SK-N-SH treated with all-trans-retinoic acid at 6 μM for 48 hours (cell line): ENCODE measurements around the gene EOGT.
A peak's percentile ranks its signal among the peaks of the same experiment; 100 is the strongest.

Source experiments
- ATAC-seq: fragments of 200-7000 bp; cut with Tn5 transposase; 3 replicates; pipeline ENCODE4 v1.9.1; 2020; ENCODE audit warnings: mild to moderate bottlenecking, moderate library complexity
- ARNTL ChIP-seq: fragments of 450-650 bp; formaldehyde crosslinking; IDR thresholded peaks from 2 replicates; pipeline ENCODE4 v1.5.0; 2020; ENCODE audit warnings: low read depth, mild to moderate bottlenecking, moderate library complexity, borderline replicate concordance
- BACH2 ChIP-seq: fragments of 250-450 bp; sonication (Bioruptor Pico); IDR thresholded peaks from 2 replicates; pipeline ENCODE4 v1.9.0; 2021; ENCODE audit warnings: mild to moderate bottlenecking, borderline replicate concordance
- CSDC2 ChIP-seq: fragments of 250-450 bp; sonication (Bioruptor Pico); IDR thresholded peaks from 2 replicates; pipeline ENCODE4 v1.5.0; 2020; ENCODE audit warnings: mild to moderate bottlenecking, moderate library complexity
- GLIS3 ChIP-seq: fragments of 250-450 bp; sonication (Bioruptor Pico); IDR thresholded peaks from 2 replicates; pipeline ENCODE4 v1.5.0; 2020; ENCODE audit warnings: mild to moderate bottlenecking, moderate library complexity
- ISL1 ChIP-seq: fragments of 250-450 bp; sonication (Bioruptor Pico); IDR thresholded peaks from 2 replicates; pipeline ENCODE4 v2.1.2; 2022; ENCODE audit warnings: mild to moderate bottlenecking, moderate library complexity
- OSR1 ChIP-seq: fragments of 250-450 bp; sonication (Bioruptor Pico); IDR thresholded peaks from 2 replicates; pipeline ENCODE4 v1.8.0; 2022; ENCODE audit warnings: moderate library complexity, mild to moderate bottlenecking, inconsistent platforms
- PPARA ChIP-seq: fragments of 250-450 bp; sonication (Bioruptor Pico); IDR thresholded peaks from 2 replicates; pipeline ENCODE4 v1.5.0; 2020; ENCODE audit warnings: mild to moderate bottlenecking, borderline replicate concordance
- RARB ChIP-seq: fragments of 250-450 bp; sonication (Bioruptor Pico); IDR thresholded peaks from 2 replicates; pipeline ENCODE4 v1.8.0; 2021; ENCODE audit warnings: mild to moderate bottlenecking, moderate library complexity
- SNAI2 ChIP-seq: fragments of 250-450 bp; sonication (Bioruptor Pico); IDR thresholded peaks from 2 replicates; pipeline ENCODE4 v1.5.0; 2020; ENCODE audit warnings: mild to moderate bottlenecking, moderate library complexity
- TCF4 ChIP-seq: fragments of 250-450 bp; sonication (Bioruptor Pico); IDR thresholded peaks from 2 replicates; pipeline ENCODE4 v1.8.0; 2021; ENCODE audit warnings: mild to moderate bottlenecking, moderate library complexity, borderline replicate concordance
- TOX ChIP-seq: fragments of 250-450 bp; sonication (Bioruptor Pico); IDR thresholded peaks from 2 replicates; pipeline ENCODE4 v1.8.0; 2021; ENCODE audit warnings: mild to moderate bottlenecking, moderate library complexity, borderline replicate concordance
- ZC3H10 ChIP-seq: fragments of 250-450 bp; sonication (Bioruptor Pico); IDR thresholded peaks from 2 replicates; pipeline ENCODE4 v1.5.1; 2021; ENCODE audit warnings: mild to moderate bottlenecking, moderate library complexity
- ZFP3 ChIP-seq: fragments of 250-450 bp; sonication (Bioruptor Pico); IDR thresholded peaks from 2 replicates; pipeline ENCODE4 v1.5.0; 2020; ENCODE audit warnings: mild to moderate bottlenecking, moderate library complexity
- ZFP30 ChIP-seq: fragments of 450-650 bp; formaldehyde crosslinking; IDR thresholded peaks from 2 replicates; pipeline ENCODE4 v1.5.0; 2022; ENCODE audit warnings: mild to moderate bottlenecking, moderate library complexity
- ZNF565 ChIP-seq: fragments of 450-650 bp; formaldehyde crosslinking; conservative IDR thresholded peaks from 2 replicates; pipeline ENCODE4 v1.5.0; 2020; ENCODE audit warnings: low read depth, mild to moderate bottlenecking, moderate library complexity
- ZNF70 ChIP-seq: fragments of 450-650 bp; formaldehyde crosslinking; IDR thresholded peaks from 2 replicates; pipeline ENCODE4 v1.5.0; 2020; ENCODE audit warnings: mild to moderate bottlenecking, moderate library complexity
- ZNF8 ChIP-seq: fragments of 450-650 bp; formaldehyde crosslinking; IDR thresholded peaks from 2 replicates; pipeline ENCODE4 v1.5.0; 2020; ENCODE audit warnings: mild to moderate bottlenecking, moderate library complexity
- TF ChIP-seq, protein P1 (sequence below): fragments of 250-450 bp; sonication (Bioruptor Pico); IDR thresholded peaks from 2 replicates; pipeline ENCODE4 v1.5.1; 2020; ENCODE audit warnings: low read depth, mild to moderate bottlenecking, moderate library complexity
- TF ChIP-seq, protein P2 (sequence below): fragments of 250-450 bp; sonication (Bioruptor Pico); IDR thresholded peaks from 2 replicates; pipeline ENCODE4 v1.8.0; 2020; ENCODE audit warnings: mild to moderate bottlenecking, moderate library complexity, borderline replicate concordance
- TF ChIP-seq, protein P3 (sequence below): fragments of 250-450 bp; sonication (Bioruptor Pico); IDR thresholded peaks from 2 replicates; pipeline ENCODE4 v1.5.1; 2021; ENCODE audit warnings: mild to moderate bottlenecking, moderate library complexity

The EOGT gene

DNA sequence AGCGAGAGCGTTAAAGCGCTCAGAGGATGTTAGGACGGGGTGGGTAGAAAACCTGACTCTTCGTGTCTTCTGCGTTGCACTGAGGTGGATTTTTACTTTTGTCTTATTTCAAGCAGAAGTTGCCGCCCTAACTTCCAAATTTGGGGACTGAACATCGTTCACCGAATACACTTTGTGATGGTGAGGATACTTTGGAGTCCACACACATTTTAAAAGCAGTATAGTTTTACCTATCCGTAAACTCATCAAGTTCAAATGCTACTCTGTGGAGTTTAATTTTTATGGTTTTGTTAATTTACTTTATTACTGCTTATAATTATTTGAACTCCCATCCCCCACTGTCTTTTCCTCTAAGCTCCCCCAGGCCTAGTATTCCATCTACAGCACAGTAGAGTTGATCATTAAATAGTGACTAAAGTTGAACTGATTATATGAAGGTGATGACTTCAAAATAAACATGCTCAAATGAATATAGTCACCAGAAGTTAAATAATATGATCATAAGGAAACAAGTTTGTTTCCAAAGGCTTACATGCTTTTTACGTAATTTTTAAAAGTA, 617 bp upstream of the EOGT start:
- ATAC-seq: no peak
- TF ChIP-seq SNAI2 (0 out of 2 replicates have a peak, but pooled peaks have one; percentile 21), ZC3H10 (CRISPR knock-in tag) (no peak)

DNA sequence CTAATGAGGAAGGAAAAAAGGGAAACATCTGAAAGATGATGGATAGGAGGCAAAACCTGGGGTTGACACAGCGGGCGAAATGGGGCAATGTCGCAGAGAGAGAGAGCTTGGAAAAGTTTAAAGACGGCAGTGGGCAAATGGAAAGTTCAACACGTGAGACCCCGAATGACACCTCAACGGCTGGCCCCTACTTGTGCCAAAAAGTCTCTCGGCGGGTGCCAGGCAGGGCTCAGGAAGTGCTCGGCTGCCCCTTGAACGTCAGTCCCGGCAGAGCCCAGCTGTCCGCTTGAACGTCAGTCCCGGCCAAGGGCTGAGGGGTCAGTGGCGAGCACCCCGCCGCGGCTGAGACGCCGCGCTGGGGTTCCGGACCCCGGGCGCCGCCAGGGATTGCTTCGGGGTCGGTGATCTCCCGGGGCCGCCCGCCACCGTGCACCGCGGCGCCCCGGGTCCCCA, 658 bp downstream of the EOGT start:
- ATAC-seq: peak; percentile 57
- TF ChIP-seq, protein P1, sequence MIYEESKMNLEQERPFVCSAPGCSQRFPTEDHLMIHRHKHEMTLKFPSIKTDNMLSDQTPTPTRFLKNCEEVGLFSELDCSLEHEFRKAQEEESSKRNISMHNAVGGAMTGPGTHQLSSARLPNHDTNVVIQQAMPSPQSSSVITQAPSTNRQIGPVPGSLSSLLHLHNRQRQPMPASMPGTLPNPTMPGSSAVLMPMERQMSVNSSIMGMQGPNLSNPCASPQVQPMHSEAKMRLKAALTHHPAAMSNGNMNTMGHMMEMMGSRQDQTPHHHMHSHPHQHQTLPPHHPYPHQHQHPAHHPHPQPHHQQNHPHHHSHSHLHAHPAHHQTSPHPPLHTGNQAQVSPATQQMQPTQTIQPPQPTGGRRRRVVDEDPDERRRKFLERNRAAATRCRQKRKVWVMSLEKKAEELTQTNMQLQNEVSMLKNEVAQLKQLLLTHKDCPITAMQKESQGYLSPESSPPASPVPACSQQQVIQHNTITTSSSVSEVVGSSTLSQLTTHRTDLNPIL (CRISPR knock-in tag): no peak
- TF ChIP-seq, protein P2, sequence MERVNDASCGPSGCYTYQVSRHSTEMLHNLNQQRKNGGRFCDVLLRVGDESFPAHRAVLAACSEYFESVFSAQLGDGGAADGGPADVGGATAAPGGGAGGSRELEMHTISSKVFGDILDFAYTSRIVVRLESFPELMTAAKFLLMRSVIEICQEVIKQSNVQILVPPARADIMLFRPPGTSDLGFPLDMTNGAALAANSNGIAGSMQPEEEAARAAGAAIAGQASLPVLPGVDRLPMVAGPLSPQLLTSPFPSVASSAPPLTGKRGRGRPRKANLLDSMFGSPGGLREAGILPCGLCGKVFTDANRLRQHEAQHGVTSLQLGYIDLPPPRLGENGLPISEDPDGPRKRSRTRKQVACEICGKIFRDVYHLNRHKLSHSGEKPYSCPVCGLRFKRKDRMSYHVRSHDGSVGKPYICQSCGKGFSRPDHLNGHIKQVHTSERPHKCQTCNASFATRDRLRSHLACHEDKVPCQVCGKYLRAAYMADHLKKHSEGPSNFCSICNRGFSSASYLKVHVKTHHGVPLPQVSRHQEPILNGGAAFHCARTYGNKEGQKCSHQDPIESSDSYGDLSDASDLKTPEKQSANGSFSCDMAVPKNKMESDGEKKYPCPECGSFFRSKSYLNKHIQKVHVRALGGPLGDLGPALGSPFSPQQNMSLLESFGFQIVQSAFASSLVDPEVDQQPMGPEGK (CRISPR knock-in tag): no peak
- TF ChIP-seq ZFP30 (CRISPR knock-in tag) (no peak), GLIS3 (CRISPR knock-in tag) (no peak)

DNA sequence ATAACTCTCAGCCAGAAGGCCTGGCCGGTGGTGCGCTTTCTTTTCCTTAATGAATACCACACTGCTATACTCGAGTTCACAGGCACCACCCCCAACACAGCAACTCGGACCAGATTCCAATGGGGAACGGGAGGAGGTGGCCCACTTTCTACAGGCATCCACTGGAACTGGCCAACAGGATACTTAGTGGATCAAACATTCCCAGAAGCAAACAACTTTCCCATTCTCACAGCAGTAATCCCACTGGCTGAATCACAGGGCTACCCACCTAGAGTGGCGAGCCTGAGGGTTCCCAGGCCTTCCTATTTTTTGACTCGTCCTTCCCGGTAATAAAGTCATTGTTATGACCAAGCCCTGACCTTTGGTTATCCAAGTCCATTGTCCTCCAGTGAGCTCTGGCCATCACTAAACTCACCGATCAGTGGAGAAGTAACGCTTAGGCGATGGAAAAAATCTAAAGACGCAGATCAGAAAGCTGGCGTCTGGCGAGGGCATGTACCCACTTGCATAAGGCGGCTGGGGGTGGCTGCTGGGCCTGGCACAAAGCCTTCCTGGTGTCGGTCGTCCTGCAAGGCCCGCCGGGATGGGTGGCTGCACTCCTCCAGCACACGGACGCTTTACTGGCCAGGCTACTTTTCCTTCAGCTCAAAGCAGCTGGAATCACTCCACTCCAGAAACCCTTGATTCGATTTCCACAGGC, 1.2 kb downstream of the EOGT start:
- ATAC-seq: peak; percentile 30

DNA sequence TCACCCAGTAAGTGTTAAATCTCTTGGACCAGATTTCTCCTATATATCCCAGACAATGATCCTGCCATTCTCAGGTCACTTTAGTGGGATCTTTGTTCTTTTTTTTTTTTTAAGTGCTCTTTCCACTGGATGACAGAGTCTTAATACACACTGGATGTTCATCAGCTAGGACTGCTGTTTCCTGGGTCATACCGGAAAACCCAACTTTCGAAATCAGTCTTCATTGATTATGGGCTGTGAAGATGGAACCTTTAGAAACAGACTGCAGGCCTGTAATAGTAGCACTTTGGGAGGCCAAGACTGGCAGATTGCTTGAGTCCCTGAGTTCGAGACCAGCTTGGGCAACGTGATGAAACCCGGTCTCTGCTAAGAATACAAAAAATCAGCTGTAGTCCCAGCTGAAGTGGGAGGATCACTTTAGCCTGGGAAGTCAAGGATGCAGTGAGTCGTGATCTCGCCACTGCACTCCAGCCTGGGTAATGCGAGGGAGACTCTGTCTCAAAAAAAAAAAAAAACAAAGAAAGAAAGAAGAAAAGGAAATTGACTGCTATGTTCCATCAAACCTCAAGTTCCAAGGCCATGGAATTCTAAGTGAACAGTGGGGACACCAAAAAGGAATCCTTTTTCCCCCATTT, 2.3 kb downstream of the EOGT start:
- ATAC-seq: no peak
- TF ChIP-seq BACH2 (CRISPR knock-in tag): no peak
- TF ChIP-seq ZNF70: no peak
- TF ChIP-seq ZNF565: no peak
- TF ChIP-seq ISL1: no peak
- TF ChIP-seq, protein P2 (CRISPR knock-in tag): no peak
- TF ChIP-seq TOX (CRISPR knock-in tag): no peak
- no peak for TF ChIP-seq SNAI2
- no peak for TF ChIP-seq ARNTL
- TF ChIP-seq GLIS3 (CRISPR knock-in tag): no peak
- no peak for TF ChIP-seq ZNF8 (CRISPR knock-in tag)
- no peak for TF ChIP-seq ZC3H10 (CRISPR knock-in tag)
- no peak for TF ChIP-seq OSR1 (CRISPR knock-in tag)
- TF ChIP-seq ZFP30 (CRISPR knock-in tag): no peak

More for the DNA sequence above, 1.2 kb downstream of the EOGT start:
- TF ChIP-seq ZNF565: no peak
- TF ChIP-seq, all 23 proteins: peak for 0

DNA sequence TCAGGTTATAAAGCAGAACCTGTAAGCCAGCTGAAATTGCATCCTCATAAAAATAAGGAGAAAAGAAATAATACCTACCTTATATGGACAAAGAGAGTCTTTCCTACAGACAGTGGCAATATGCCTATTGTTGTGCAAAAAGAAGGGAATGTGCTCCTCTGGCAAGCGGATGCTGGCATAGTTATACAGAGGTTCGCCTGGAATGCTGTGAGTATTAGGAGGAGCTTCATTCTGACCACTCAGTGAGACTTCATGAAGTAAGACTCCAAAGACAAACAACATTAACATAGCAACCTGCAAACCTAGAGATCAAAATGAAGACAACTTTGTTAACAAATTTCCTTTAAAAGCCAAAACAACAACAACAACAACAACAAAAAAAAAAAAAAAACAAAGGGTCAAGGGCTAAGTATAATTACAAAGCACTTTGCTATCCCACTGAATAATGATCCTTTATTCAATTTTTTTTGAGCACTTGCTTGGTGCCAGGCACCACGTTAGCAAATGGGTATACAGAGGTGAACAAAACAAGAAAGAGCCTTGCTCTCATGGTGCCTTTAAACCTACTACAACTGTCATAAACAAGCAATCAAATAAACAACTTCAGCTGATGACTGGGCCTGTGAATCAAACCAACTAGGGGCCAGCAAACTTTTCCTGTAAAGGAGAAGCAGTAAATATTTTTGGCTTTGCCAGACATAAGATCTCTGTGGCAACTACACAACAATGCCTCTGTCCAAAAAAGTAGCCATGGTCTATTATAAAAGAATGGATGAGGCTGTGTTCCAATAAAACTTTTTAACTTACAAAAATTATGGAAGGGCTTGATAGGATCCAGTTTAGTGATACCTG, 3.7 kb downstream of the EOGT start:
- no peak for TF ChIP-seq GLIS3 (CRISPR knock-in tag)
- no peak for TF ChIP-seq ISL1
- no peak for TF ChIP-seq ZFP3 (CRISPR knock-in tag)
- no peak for TF ChIP-seq SNAI2
- TF ChIP-seq ZFP30 (CRISPR knock-in tag): no peak
- TF ChIP-seq ZNF8 (CRISPR knock-in tag): no peak
- TF ChIP-seq CSDC2: no peak
- TF ChIP-seq, protein P2 (CRISPR knock-in tag): no peak
- TF ChIP-seq BACH2 (CRISPR knock-in tag): no peak
- TF ChIP-seq RARB (CRISPR knock-in tag): no peak
- TF ChIP-seq ZNF565: no peak
- TF ChIP-seq TCF4: no peak
- TF ChIP-seq, protein P1 (CRISPR knock-in tag): no peak
- TF ChIP-seq, protein P3, sequence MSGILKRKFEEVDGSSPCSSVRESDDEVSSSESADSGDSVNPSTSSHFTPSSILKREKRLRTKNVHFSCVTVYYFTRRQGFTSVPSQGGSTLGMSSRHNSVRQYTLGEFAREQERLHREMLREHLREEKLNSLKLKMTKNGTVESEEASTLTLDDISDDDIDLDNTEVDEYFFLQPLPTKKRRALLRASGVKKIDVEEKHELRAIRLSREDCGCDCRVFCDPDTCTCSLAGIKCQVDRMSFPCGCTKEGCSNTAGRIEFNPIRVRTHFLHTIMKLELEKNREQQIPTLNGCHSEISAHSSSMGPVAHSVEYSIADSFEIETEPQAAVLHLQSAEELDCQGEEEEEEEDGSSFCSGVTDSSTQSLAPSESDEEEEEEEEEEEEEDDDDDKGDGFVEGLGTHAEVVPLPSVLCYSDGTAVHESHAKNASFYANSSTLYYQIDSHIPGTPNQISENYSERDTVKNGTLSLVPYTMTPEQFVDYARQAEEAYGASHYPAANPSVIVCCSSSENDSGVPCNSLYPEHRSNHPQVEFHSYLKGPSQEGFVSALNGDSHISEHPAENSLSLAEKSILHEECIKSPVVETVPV (CRISPR knock-in tag): no peak
- no peak for TF ChIP-seq PPARA (CRISPR knock-in tag)
- no peak for TF ChIP-seq ZNF70
- no peak for ATAC-seq
